Neural cell (in vitro differentiated cells): ENCODE data around the gene ASTL.

Source experiments
- CTCF ChIP-seq: fragments of 450-650 bp; IDR thresholded peaks from 2 replicates; pipeline ENCODE4 v1.5.1; 2014; ENCODE audit warnings: antibody characterized with exemption, mild to moderate bottlenecking, moderate library complexity; ENCODE audit not compliant: poor library complexity, severe bottlenecking
- POLR2AphosphoS5 ChIP-seq: IDR thresholded peaks from 2 replicates; pipeline ENCODE4 v1.6.1; 2012

GRCh38 chr2:96105152-96105915 lies 33.0 kb downstream of the ASTL start:
- TF ChIP-seq POLR2AphosphoS5, result no peak
- no peak for TF ChIP-seq CTCF
